Hypothalamus (tissue), 51 donors: Measurements from ENCODE around the gene RAMAC.
"Not testable (repeated sequence)": the region's sequence is repeated elsewhere in the genome, so short reads cannot be mapped to it uniquely, and the experiment has no call there.

Source experiments
- DNase-seq, 51 donors: peaks; one replicate each; lab custom pipeline; 2025; lab: John Stamatoyannopoulos, UW

Gene RAMAC

GRCh38 chr15:82985688-82986441, at the start of gene RAMAC:
Gene RAMAC, plus strand, starts transcription at chr15:82986210. Its CDS starts 2,809 bp downstream, at chr15:82989019.
- DNase-seq = peak; percentile 58 to 96 (median 88)

GRCh38 chr15:82936966-82937711, 48.9 kb upstream of the RAMAC start:
- no peak for DNase-seq

GRCh38 chr15:82937712-82938058, 48.3 kb upstream of the RAMAC start:
- DNase-seq = no peak

GRCh38 chr15:82939678-82940077, 46.3 kb upstream of the RAMAC start:
- not testable (repeated sequence) for DNase-seq

GRCh38 chr15:82942691-82943090, 43.3 kb upstream of the RAMAC start:
- no peak for DNase-seq

GRCh38 chr15:82943176-82943575, 42.8 kb upstream of the RAMAC start:
- no peak for DNase-seq

GRCh38 chr15:82944056-82944455, 42.0 kb upstream of the RAMAC start:
- peak in 3 of 51 donors; percentile 8 to 35 (median 13) for DNase-seq

- DNase-seq = no peak
Measured at GRCh38 chr15:82944821-82945220, 41.2 kb upstream of the RAMAC start.

GRCh38 chr15:82945326-82945725, 40.7 kb upstream of the RAMAC start:
- DNase-seq = no peak

GRCh38 chr15:82946155-82946701, 39.8 kb upstream of the RAMAC start:
- no peak for DNase-seq

GRCh38 chr15:82950295-82950694, 35.7 kb upstream of the RAMAC start:
- no peak for DNase-seq

GRCh38 chr15:82950746-82951370, 35.2 kb upstream of the RAMAC start:
- DNase-seq = no peak

GRCh38 chr15:82951472-82952157, 34.4 kb upstream of the RAMAC start:
- DNase-seq = peak in 2 of 51 donors; percentile 3 to 8

GRCh38 chr15:82952158-82953081, 33.6 kb upstream of the RAMAC start, which contains the start of gene HOMER2:
Gene HOMER2, minus strand, starts transcription at chr15:82952720. Its CDS starts 185 bp downstream, at chr15:82952535.
- peak in 18 of 51 donors; percentile 5 to 47 (median 19) for DNase-seq

- DNase-seq = no peak
Measured at GRCh38 chr15:82958638-82959037, 27.4 kb upstream of the RAMAC start.

- no peak for DNase-seq
Measured at GRCh38 chr15:82959423-82959822, 26.6 kb upstream of the RAMAC start.

GRCh38 chr15:82960766-82961165, 25.2 kb upstream of the RAMAC start:
- DNase-seq = no peak

- no peak for DNase-seq
Measured at GRCh38 chr15:82963471-82964341, 22.3 kb upstream of the RAMAC start.
